ENCODE measurements around the gene LCN12. TPM values are rescaled to one million over a fixed set of nuclear protein-coding genes. Genes with fewer than 3 reads are reported as not detected.
A peak's percentile ranks its signal among the peaks of the same experiment; 100 is the strongest.

Gene LCN12
- total and polyA plus RNA-seq, 2 donors (not counting 1 experiment from before 2014, with no cell fraction given): 0.17 TPM; not detected in 1

DNA sequence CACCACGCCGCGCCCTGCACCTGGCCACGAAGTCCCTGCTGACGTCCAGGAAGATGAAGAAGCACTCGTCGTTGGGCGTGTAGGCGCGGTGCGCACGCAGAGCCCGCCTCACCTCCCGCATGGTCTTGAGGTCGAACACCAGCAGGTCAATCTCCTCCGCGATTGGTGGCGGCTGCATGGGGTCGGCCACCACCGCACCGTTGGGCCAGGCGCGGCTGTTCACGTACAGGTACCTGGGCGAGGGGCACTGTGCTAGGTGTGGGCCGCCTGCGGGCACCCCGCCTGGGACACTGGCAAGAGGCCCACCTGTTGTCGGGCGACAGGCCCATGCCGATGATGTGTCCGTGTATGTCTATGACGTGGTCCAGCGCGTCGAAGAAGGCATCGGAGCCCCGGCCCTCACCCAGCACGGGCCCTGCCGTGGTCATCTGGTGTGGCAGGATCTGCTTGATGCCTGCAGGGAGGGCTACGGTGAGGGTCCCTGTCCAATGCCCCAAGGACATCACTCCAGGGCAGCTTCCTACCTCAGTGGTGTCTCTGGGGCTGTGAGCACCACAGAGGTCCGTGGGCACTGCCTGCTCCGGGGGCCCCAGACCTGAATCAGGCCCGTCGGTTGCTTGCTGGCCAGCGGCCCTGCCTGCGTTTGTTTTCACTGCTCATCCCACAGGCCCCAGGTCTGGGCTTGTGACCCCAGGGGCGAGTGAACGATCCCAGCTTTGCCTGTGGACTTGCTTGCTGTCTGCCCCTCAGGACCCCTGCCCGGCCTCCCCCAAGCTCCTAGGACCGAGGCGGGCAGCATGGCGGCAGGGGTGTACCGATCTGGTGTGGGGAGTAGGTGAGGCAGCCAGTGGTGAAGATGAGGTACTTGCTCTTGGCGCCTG, 10.6 kb upstream of the LCN12 start:
- peaks cover 23% of the 10 kb centered on the region for H3K79me2 ChIP-seq (ENCODE audit: control insufficient read depth, insufficient read depth, low read length)
- no peak overlapping the region for H3K9ac ChIP-seq (ENCODE audit: insufficient read depth, low read length)
- peaks cover 38% of the 10 kb centered on the region for H3K36me3 ChIP-seq (ENCODE audit: control insufficient read depth, insufficient read depth, low read length)
- DNase-seq (ENCODE audit: low read depth in 2 of 2): no peak
- no peaks in the 10 kb centered on the region for H3K27me3 ChIP-seq (ENCODE audit: control insufficient read depth, insufficient read depth, low read length)
- peaks cover 2% of the 10 kb centered on the region for H3K4me1 ChIP-seq (ENCODE audit: control insufficient read depth, extremely low read depth, insufficient read depth, low read length)
- no peaks in the 10 kb centered on the region for H4K20me1 ChIP-seq (ENCODE audit: control insufficient read depth, extremely low read depth, insufficient read depth, low read length)
- no peak overlapping the region for H3K4me3 ChIP-seq (replicated peaks in 1 of 4; ENCODE audit: control extremely low read depth in 1 of 4, insufficient read depth in 1 of 4, low read depth in 3 of 4, low read length in 4 of 4)
- H3K9me3 ChIP-seq (ENCODE audit: control insufficient read depth, insufficient read depth, low read depth, low read length): no peaks in the 10 kb centered on the region
- no peak overlapping the region for H3K4me2 ChIP-seq (ENCODE audit: extremely low read depth, insufficient read depth, low read length)
- H2AFZ ChIP-seq (ENCODE audit: low read length): no peak overlapping the region
- no peak overlapping the region for H3K27ac ChIP-seq (ENCODE audit: insufficient read depth, low read length)
- no peak for TF ChIP-seq EZH2 (IDR thresholded peaks at IDR 0.05; ENCODE audit: low read length, missing control alignments)
- TF ChIP-seq, protein P1, sequence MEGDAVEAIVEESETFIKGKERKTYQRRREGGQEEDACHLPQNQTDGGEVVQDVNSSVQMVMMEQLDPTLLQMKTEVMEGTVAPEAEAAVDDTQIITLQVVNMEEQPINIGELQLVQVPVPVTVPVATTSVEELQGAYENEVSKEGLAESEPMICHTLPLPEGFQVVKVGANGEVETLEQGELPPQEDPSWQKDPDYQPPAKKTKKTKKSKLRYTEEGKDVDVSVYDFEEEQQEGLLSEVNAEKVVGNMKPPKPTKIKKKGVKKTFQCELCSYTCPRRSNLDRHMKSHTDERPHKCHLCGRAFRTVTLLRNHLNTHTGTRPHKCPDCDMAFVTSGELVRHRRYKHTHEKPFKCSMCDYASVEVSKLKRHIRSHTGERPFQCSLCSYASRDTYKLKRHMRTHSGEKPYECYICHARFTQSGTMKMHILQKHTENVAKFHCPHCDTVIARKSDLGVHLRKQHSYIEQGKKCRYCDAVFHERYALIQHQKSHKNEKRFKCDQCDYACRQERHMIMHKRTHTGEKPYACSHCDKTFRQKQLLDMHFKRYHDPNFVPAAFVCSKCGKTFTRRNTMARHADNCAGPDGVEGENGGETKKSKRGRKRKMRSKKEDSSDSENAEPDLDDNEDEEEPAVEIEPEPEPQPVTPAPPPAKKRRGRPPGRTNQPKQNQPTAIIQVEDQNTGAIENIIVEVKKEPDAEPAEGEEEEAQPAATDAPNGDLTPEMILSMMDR (conservative IDR thresholded peaks at IDR 0.05 in 1 of 2, IDR thresholded peaks at IDR 0.05 in 1 of 2; ENCODE audit: low read depth in 1 of 2, low read length in 2 of 2): no peak

DNA sequence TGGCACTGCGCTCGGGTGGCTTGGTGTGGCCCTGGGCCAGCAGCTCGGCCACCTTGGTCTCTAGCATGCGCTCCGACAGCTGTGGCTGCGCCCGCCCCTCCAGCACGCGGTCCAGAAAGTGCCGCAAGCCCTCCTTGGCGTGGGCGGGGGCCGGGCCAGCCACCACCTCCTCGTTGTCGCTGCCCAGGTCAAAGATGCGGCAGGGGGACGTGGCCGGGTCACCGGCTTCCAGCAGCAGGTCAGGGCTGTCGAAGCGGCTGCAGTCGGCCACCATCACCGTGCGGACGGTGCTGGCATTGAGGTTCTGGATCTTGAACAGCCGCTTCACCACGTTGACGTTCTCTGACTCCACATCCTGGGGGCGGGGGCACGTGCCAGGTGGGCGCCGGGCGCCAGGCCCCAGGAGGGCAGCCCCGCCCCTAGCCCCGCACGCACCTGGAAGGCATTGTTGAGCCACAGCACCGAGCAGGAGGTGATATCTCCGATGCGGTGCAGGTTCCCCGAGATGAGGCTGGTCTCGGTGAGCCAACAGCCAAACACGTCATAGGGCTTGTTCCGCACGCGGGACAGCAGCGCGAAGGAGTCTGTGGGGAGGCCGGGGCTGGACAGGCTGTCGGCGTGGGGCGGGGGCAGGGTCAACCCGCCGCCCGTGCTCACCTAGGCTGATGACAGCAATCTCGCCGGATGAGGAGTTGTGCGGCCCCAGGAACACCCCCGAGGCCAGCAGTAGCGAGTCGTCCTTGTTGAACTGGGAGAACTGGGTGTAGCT, 9.8 kb upstream of the LCN12 start:
- H3K79me2 ChIP-seq (ENCODE audit: control insufficient read depth, insufficient read depth, low read length): peaks cover 23% of the 10 kb centered on the region
- H4K20me1 ChIP-seq (ENCODE audit: control insufficient read depth, extremely low read depth, insufficient read depth, low read length): no peaks in the 10 kb centered on the region
- no peak overlapping the region for H3K27ac ChIP-seq (ENCODE audit: insufficient read depth, low read length)
- peak overlapping the region in 1 of 4 experiments; percentile 83 for H3K4me3 ChIP-seq (replicated peaks in 1 of 4; ENCODE audit: control extremely low read depth in 1 of 4, insufficient read depth in 1 of 4, low read depth in 3 of 4, low read length in 4 of 4)
- no peaks in the 10 kb centered on the region for H3K9me3 ChIP-seq (ENCODE audit: control insufficient read depth, insufficient read depth, low read depth, low read length)
- no peak for DNase-seq (ENCODE audit: low read depth in 2 of 2)
- H3K4me1 ChIP-seq (ENCODE audit: control insufficient read depth, extremely low read depth, insufficient read depth, low read length): peaks cover 2% of the 10 kb centered on the region
- TF ChIP-seq EZH2 (IDR thresholded peaks at IDR 0.05; ENCODE audit: low read length, missing control alignments): no peak
- TF ChIP-seq, protein P1 (conservative IDR thresholded peaks at IDR 0.05 in 1 of 2, IDR thresholded peaks at IDR 0.05 in 1 of 2; ENCODE audit: low read depth in 1 of 2, low read length in 2 of 2): no peak
- peak overlapping the region; percentile 7 for H3K9ac ChIP-seq (ENCODE audit: insufficient read depth, low read length)
- H3K36me3 ChIP-seq (ENCODE audit: control insufficient read depth, insufficient read depth, low read length): peaks cover 38% of the 10 kb centered on the region
- peak overlapping the region; percentile 88 for H3K4me2 ChIP-seq (ENCODE audit: extremely low read depth, insufficient read depth, low read length)
- H2AFZ ChIP-seq (ENCODE audit: low read length): no peak overlapping the region
- no peaks in the 10 kb centered on the region for H3K27me3 ChIP-seq (ENCODE audit: control insufficient read depth, insufficient read depth, low read length)

DNA sequence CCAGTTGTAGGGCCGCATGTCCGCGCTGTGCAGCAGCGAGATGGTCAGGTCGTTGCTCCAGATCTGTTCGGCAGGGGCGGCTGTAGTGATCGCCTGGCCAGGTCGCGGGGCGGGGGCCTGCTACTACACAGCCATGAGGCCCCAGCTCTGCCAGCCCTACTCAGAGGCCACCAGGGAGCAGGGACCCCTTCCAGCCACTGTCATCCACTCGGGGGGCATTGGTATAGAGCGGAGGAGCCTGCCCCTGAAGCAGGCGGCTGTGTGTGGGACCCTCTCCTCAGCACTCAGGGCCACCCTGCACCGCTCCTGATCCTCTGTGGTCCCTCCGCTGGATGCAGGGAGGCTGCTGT, 9.2 kb upstream of the LCN12 start:
- Histone ChIP-seq H3K27ac (ENCODE audit: insufficient read depth, low read length) (no peak overlapping the region), H3K4me1 (ENCODE audit: control insufficient read depth, extremely low read depth, insufficient read depth, low read length) (peaks cover 2% of the 10 kb centered on the region), H3K36me3 (ENCODE audit: control insufficient read depth, insufficient read depth, low read length) (peaks cover 38% of the 10 kb centered on the region), H3K27me3 (ENCODE audit: control insufficient read depth, insufficient read depth, low read length) (no peaks in the 10 kb centered on the region), H3K9me3 (ENCODE audit: control insufficient read depth, insufficient read depth, low read depth, low read length) (no peaks in the 10 kb centered on the region), H3K4me3 (replicated peaks in 1 of 4; ENCODE audit: control extremely low read depth in 1 of 4, insufficient read depth in 1 of 4, low read depth in 3 of 4, low read length in 4 of 4) (peak overlapping the region in 2 of 4 experiments; percentile 83 to 84), H3K79me2 (ENCODE audit: control insufficient read depth, insufficient read depth, low read length) (peaks cover 23% of the 10 kb centered on the region), H2AFZ (ENCODE audit: low read length) (no peak overlapping the region), H3K4me2 (ENCODE audit: extremely low read depth, insufficient read depth, low read length) (peak overlapping the region; percentile 88), H3K9ac (ENCODE audit: insufficient read depth, low read length) (peak overlapping the region; percentile 7), H4K20me1 (ENCODE audit: control insufficient read depth, extremely low read depth, insufficient read depth, low read length) (no peaks in the 10 kb centered on the region)
- TF ChIP-seq EZH2 (IDR thresholded peaks at IDR 0.05; ENCODE audit: low read length, missing control alignments): no peak
- DNase-seq (ENCODE audit: low read depth in 2 of 2): no peak
